HCT116 (cell line): Measurements from ENCODE around the gene TBX20. TPM values are rescaled to one million over a fixed set of nuclear protein-coding genes. Genes with fewer than 3 reads are reported as not detected.
"Not testable (repeated sequence)": the region's sequence is repeated elsewhere in the genome, so short reads cannot be mapped to it uniquely, and the experiment has no call there.

Experiments used
- ATAC-seq: fragments of 200-7000 bp; cut with Tn5 transposase; 2 replicates; pipeline ENCODE4 v1.9.1; 2020; ENCODE audit warnings: mild to moderate bottlenecking, moderate library complexity
- BruUV-seq: library from RNA; stranded (reverse); fragments of 400-500 nt; replicated peaks from 2 replicates; lab custom pipeline; 2021; lab: Mats Ljungman, UMichigan
- CTCF ChIA-PET: fragments of 300-600 bp; sonication (Branson Sonifier 250); formaldehyde crosslinking; loops from one replicate; lab custom pipeline; 2021; ENCODE audit warnings: antibody characterized with exemption; lab: Charles Lee
- POLR2A ChIA-PET: fragments of 300-600, 350-600 bp; sonication (Branson Sonifier 250); formaldehyde crosslinking; loops from one replicate; lab custom pipeline; 2021; ENCODE audit warnings: antibody characterized with exemption; lab: Charles Lee
- RAD21 ChIA-PET, 2 experiments: fragments of 300-600 bp; sonication (Branson Sonifier 250); formaldehyde crosslinking; loops; one replicate each; lab custom pipeline; 2023; ENCODE audit warnings: low total read pairs in 2 of 2; ENCODE audit not compliant: uncharacterized antibody in 2 of 2, unreplicated experiment in 2 of 2, low non-redundant PET in 1 of 2; lab: Charles Lee
- DNase-seq: peaks from one replicate; pipeline ENCODE4 v3.0.0-alpha.2; 2010; ENCODE audit warnings: low read depth, low spot score
- H2AFZ ChIP-seq: fragments of 200-600 bp; shearing (Covaris generic), sonication (generic); 2 replicates; pipeline ENCODE4 v1.6.1; 2017; ENCODE audit warnings: low read depth, mixed run types, mixed read lengths, antibody characterized with exemption, low read length; ENCODE audit not compliant: poor library complexity, severe bottlenecking
- H3K27ac ChIP-seq: 2 replicates; pipeline ENCODE4 v1.5.1; 2012; ENCODE audit warnings: low read depth, low read length
- H3K27me3 ChIP-seq: fragments of 200-600 bp; sonication (generic); 2 replicates; pipeline ENCODE4 v1.6.1; 2016; ENCODE audit warnings: mixed run types, low read length, mixed read lengths; ENCODE audit not compliant: insufficient read depth
- H3K36me3 ChIP-seq, 2 experiments: fragments of 200-500 bp in 1 of 2; fragments of 200-600 bp in 1 of 2; sonication (Bioruptor generic) in 1 of 2; sonication (generic) in 1 of 2; 2 replicates each; pipeline versions ENCODE4 v1.5.1 to v1.6.1; 2014 to 2016; ENCODE audit warnings: low read length in 2 of 2, inconsistent platforms in 1 of 2, mixed read lengths in 1 of 2, mixed run types in 1 of 2; ENCODE audit not compliant: insufficient read depth in 2 of 2, control insufficient read depth in 1 of 2
- H3K4me1 ChIP-seq, 2 experiments: fragments of 200-600 bp in 1 of 2; sonication (generic) in 1 of 2; 2 replicates each; pipeline versions ENCODE4 v1.5.1 to v1.6.1; 2012 to 2017; ENCODE audit warnings: low read length in 2 of 2, inconsistent platforms in 1 of 2, mild to moderate bottlenecking in 1 of 2, mixed read lengths in 1 of 2, mixed run types in 1 of 2, moderate library complexity in 1 of 2; ENCODE audit not compliant: insufficient read depth in 2 of 2, control insufficient read depth in 1 of 2
- H3K4me2 ChIP-seq: fragments of 200-600 bp; sonication (generic); 2 replicates; pipeline ENCODE4 v1.6.1; 2017; ENCODE audit warnings: mixed run types, low read length, mixed read lengths
- H3K4me3 ChIP-seq, 2 experiments: fragments of 200-600 bp in 1 of 2; sonication (generic) in 1 of 2; replicated peaks in 1 of 2; 2 replicates each; pipeline ENCODE4 v1.5.1; 2011 to 2016; ENCODE audit warnings: low read length in 2 of 2, control low read depth in 1 of 2, low read depth in 1 of 2, mild to moderate bottlenecking in 1 of 2, mixed read lengths in 1 of 2, mixed run types in 1 of 2
- H3K79me2 ChIP-seq: fragments of 200-600 bp; sonication (generic); 2 replicates; pipeline ENCODE4 v1.6.1; 2017; ENCODE audit warnings: mild to moderate bottlenecking, mixed run types, low read length, moderate library complexity, mixed read lengths; ENCODE audit not compliant: insufficient read depth
- H3K9ac ChIP-seq: fragments of 200-600 bp; sonication (generic); 2 replicates; pipeline ENCODE4 v1.6.1; 2016; ENCODE audit warnings: low read length, mixed read lengths
- H3K9me2 ChIP-seq: fragments of 200-600 bp; sonication (generic), shearing (Covaris generic); 2 replicates; pipeline ENCODE4 v1.6.1; 2017; ENCODE audit warnings: mixed run types, mild to moderate bottlenecking, moderate library complexity; ENCODE audit not compliant: insufficient read depth
- H3K9me3 ChIP-seq, 2 experiments: fragments of 200-500 bp in 1 of 2; fragments of 200-600 bp in 1 of 2; sonication (Bioruptor generic) in 1 of 2; sonication (generic) in 1 of 2; 2 replicates each; pipeline ENCODE4 v1.6.1; 2014 to 2017; ENCODE audit warnings: low read length in 2 of 2, mixed read lengths in 2 of 2, inconsistent platforms in 1 of 2, low read depth in 1 of 2, mild to moderate bottlenecking in 1 of 2, mixed run types in 1 of 2, moderate library complexity in 1 of 2; ENCODE audit not compliant: control insufficient read depth in 1 of 2, insufficient read depth in 1 of 2
- H4K20me1 ChIP-seq: fragments of 200-600 bp; sonication (generic), shearing (Covaris generic); 2 replicates; pipeline ENCODE4 v1.6.1; 2017; ENCODE audit warnings: mixed run types, mild to moderate bottlenecking, moderate library complexity; ENCODE audit not compliant: insufficient read depth
- intact Hi-C: fragments of 100-400 bp; cut with micrococcal nuclease; formaldehyde crosslinking; loops from 2 replicates; pipeline ENCODE4 v1.10.0; 2022
- total RNA-seq: library from RNA; stranded (reverse); gene quantifications from one replicate; pipeline ENCODE4 v1.2.1, GENCODE V29; 2021; ENCODE audit not compliant: unreplicated experiment

Gene TBX20
- total RNA-seq, 1 experiment from 2014 or later = not detected

DNA sequence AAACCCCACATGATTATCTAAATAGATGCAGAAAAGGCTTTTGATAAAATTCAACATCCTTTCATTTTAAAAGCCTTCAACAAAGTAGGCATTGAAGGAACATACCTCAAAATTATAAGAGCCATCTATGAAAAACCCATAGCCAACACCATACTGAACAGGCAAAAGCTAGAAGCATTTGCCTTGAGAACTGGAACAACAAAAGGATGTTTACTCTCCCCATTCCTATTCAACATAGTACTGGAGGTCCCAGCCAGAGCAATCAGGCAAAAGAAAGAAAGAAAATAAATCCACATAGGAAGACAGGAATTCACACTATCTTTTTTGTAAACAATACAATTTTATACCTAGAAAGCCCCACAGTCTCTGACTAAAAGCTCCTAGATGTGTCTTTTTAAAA lies 86.2 kb downstream of the TBX20 start:
- ATAC-seq, POLR2A ChIA-PET, DNase-seq, H3K4me2 ChIP-seq, intact Hi-C loops, H3K9me3 ChIP-seq, H3K9ac ChIP-seq, H2AFZ ChIP-seq, H3K27ac ChIP-seq, RAD21 ChIA-PET, H4K20me1 ChIP-seq, H3K9me2 ChIP-seq, H3K4me3 ChIP-seq, H3K36me3 ChIP-seq, H3K27me3 ChIP-seq, BruUV-seq, CTCF ChIA-PET, H3K79me2 ChIP-seq, H3K4me1 ChIP-seq: not testable (repeated sequence)

DNA sequence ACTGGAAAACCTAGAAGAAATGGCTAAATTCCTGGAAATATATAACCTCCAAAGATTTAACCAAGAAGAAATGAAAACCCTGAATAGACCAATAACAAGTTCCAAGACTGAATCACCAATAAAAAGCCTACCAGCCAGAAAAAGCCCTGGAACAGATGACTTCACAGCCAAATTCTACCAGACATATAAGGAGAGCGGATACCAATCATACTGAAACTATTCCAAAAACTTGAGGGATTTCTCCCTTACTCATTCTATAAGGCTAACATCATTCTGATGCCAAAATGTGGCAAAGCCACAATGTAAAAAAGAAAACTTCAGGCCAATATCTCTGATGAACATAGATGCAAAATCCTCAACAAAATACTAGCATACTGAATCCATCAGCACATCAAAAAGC lies 86.7 kb downstream of the TBX20 start:
- H3K4me3 ChIP-seq, H4K20me1 ChIP-seq, RAD21 ChIA-PET, ATAC-seq, H3K9me3 ChIP-seq, POLR2A ChIA-PET, H3K79me2 ChIP-seq, H3K27ac ChIP-seq, H3K36me3 ChIP-seq, H3K9me2 ChIP-seq, H2AFZ ChIP-seq, H3K9ac ChIP-seq, intact Hi-C loops, H3K27me3 ChIP-seq, H3K4me2 ChIP-seq, BruUV-seq, DNase-seq, H3K4me1 ChIP-seq, CTCF ChIA-PET: not testable (repeated sequence)

DNA sequence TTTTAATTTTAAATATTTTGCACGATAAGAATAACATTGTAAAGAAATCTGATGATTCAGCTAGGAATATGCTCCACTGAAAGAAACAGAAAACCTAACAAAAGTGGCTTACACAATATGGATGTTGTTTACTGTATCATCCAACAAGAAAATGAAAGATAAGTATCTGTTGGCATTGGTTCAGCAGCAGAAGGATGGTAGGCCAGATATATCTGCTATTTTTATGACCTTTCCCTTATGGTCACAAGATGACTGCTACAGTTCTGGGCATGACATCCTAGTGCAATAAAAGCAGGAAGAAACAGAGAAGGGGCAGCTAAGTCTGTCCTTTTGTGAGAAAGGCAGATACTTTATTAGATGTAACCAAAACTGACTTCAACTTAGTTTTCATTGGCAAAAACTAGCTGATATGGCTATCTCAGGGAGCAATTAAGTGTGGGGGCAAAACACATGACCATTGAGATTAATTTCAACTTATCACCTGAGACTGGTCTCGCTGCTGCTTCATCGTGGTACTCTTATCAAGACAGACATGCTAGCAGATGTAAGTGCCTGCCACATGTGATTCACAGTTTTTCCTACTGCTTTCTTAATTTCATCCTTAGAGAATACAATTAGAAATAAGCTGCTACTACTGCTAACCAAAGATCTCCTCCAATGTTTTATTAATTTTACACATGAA lies 92.7 kb downstream of the TBX20 start:
- H3K27me3 ChIP-seq, DNase-seq, H4K20me1 ChIP-seq, H2AFZ ChIP-seq, H3K27ac ChIP-seq, H3K9me2 ChIP-seq, intact Hi-C loops, RAD21 ChIA-PET, H3K9ac ChIP-seq, BruUV-seq, CTCF ChIA-PET, H3K4me2 ChIP-seq, H3K36me3 ChIP-seq, H3K79me2 ChIP-seq, H3K4me1 ChIP-seq, POLR2A ChIA-PET, H3K9me3 ChIP-seq, H3K4me3 ChIP-seq, ATAC-seq: not testable (repeated sequence)

Other genes starting within 250 kb of the TBX20 start
- 71.7 TPM for gene DPY19L1, start 216.6 kb downstream of the TBX20 start, total RNA-seq